ENCODE measurements around the gene NFASC.

The NFASC gene

GRCh38 chr1:205062319-205062718 lies 191.7 kb downstream of the NFASC start:
- no CpG with 5 or more reads among the region's 8 CpGs for WGBS (ENCODE audit: insufficient coverage, insufficient read length)

GRCh38 chr1:205062895-205063294 lies 192.2 kb downstream of the NFASC start:
- H3K4me3 ChIP-seq (ENCODE audit: low read length) = no peak overlapping the region
- H3K36me3 ChIP-seq (ENCODE audit: control insufficient read depth, insufficient read depth, low read length) = no peaks in the 10 kb centered on the region
- peaks cover 6% of the 10 kb centered on the region; the same call in 1 of the 2 replicates for H3K4me1 ChIP-seq (ENCODE audit: control insufficient read depth, insufficient read depth, low read length)
- no peak for DNase-seq (ENCODE audit: low read depth, low spot score)
- no peak overlapping the region for H3K27ac ChIP-seq (ENCODE audit: low read length)
- H3K9me3 ChIP-seq (ENCODE audit: control insufficient read depth, insufficient read depth, low read length) = no peaks in the 10 kb centered on the region
- WGBS (ENCODE audit: insufficient coverage, insufficient read length) = no CpG with 5 or more reads among the region's 3 CpGs
- no peaks in the 10 kb centered on the region for H3K27me3 ChIP-seq (ENCODE audit: control insufficient read depth, insufficient read depth, low read length)

More at GRCh38 chr1:205062319-205062718, 191.7 kb downstream of the NFASC start:
- Histone ChIP-seq H3K36me3 (ENCODE audit: control insufficient read depth, insufficient read depth, low read length) (no peaks in the 10 kb centered on the region), H3K4me1 (ENCODE audit: control insufficient read depth, insufficient read depth, low read length) (peaks cover 6% of the 10 kb centered on the region; the same call in 1 of the 2 replicates), H3K27me3 (ENCODE audit: control insufficient read depth, insufficient read depth, low read length) (no peaks in the 10 kb centered on the region), H3K27ac (ENCODE audit: low read length) (no peak overlapping the region), H3K4me3 (ENCODE audit: low read length) (no peak overlapping the region), H3K9me3 (ENCODE audit: control insufficient read depth, insufficient read depth, low read length) (no peaks in the 10 kb centered on the region)
- DNase-seq (ENCODE audit: low read depth, low spot score) = no peak

- DNase-seq (ENCODE audit: low read depth, low spot score) = no peak
- WGBS (ENCODE audit: insufficient coverage, insufficient read length) = no CpG with 5 or more reads among the region's 11 CpGs
- H3K4me3 ChIP-seq (ENCODE audit: low read length) = no peak overlapping the region
- H3K36me3 ChIP-seq (ENCODE audit: control insufficient read depth, insufficient read depth, low read length) = no peaks in the 10 kb centered on the region
- no peaks in the 10 kb centered on the region for H3K27me3 ChIP-seq (ENCODE audit: control insufficient read depth, insufficient read depth, low read length)
- no peak overlapping the region for H3K27ac ChIP-seq (ENCODE audit: low read length)
- H3K4me1 ChIP-seq (ENCODE audit: control insufficient read depth, insufficient read depth, low read length) = peaks cover 6% of the 10 kb centered on the region; the same call in 1 of the 2 replicates
- no peaks in the 10 kb centered on the region for H3K9me3 ChIP-seq (ENCODE audit: control insufficient read depth, insufficient read depth, low read length)
These were observed 193.6 kb downstream of the NFASC start for GRCh38 chr1:205064301-205064700.

GRCh38 chr1:205064741-205065316 lies 194.2 kb downstream of the NFASC start:
- Histone ChIP-seq H3K4me1 (ENCODE audit: control insufficient read depth, insufficient read depth, low read length) (peaks cover 6% of the 10 kb centered on the region; the same call in 1 of the 2 replicates), H3K4me3 (ENCODE audit: low read length) (no peak overlapping the region), H3K27ac (ENCODE audit: low read length) (no peak overlapping the region), H3K36me3 (ENCODE audit: control insufficient read depth, insufficient read depth, low read length) (no peaks in the 10 kb centered on the region), H3K27me3 (ENCODE audit: control insufficient read depth, insufficient read depth, low read length) (no peaks in the 10 kb centered on the region), H3K9me3 (ENCODE audit: control insufficient read depth, insufficient read depth, low read length) (no peaks in the 10 kb centered on the region)
- WGBS (ENCODE audit: insufficient coverage, insufficient read length) = no CpG with 5 or more reads among the region's 9 CpGs
- no peak for DNase-seq (ENCODE audit: low read depth, low spot score)

GRCh38 chr1:205065666-205066065 lies 195.0 kb downstream of the NFASC start:
- H3K27me3 ChIP-seq (ENCODE audit: control insufficient read depth, insufficient read depth, low read length) = no peaks in the 10 kb centered on the region
- H3K36me3 ChIP-seq (ENCODE audit: control insufficient read depth, insufficient read depth, low read length) = no peaks in the 10 kb centered on the region
- no peak for DNase-seq (ENCODE audit: low read depth, low spot score)
- no peaks in the 10 kb centered on the region for H3K9me3 ChIP-seq (ENCODE audit: control insufficient read depth, insufficient read depth, low read length)
- no peak overlapping the region for H3K4me3 ChIP-seq (ENCODE audit: low read length)
- H3K27ac ChIP-seq (ENCODE audit: low read length) = no peak overlapping the region
- no CpG with 5 or more reads among the region's 14 CpGs for WGBS (ENCODE audit: insufficient coverage, insufficient read length)
- H3K4me1 ChIP-seq (ENCODE audit: control insufficient read depth, insufficient read depth, low read length) = peaks cover 6% of the 10 kb centered on the region; the same call in 1 of the 2 replicates

- WGBS (ENCODE audit: insufficient coverage, insufficient read length) = no CpG with 5 or more reads among the region's 13 CpGs
- peaks cover 6% of the 10 kb centered on the region; the same call in 1 of the 2 replicates for H3K4me1 ChIP-seq (ENCODE audit: control insufficient read depth, insufficient read depth, low read length)
- no peak for DNase-seq (ENCODE audit: low read depth, low spot score)
- no peak overlapping the region for H3K27ac ChIP-seq (ENCODE audit: low read length)
- no peak overlapping the region for H3K4me3 ChIP-seq (ENCODE audit: low read length)
- no peaks in the 10 kb centered on the region for H3K36me3 ChIP-seq (ENCODE audit: control insufficient read depth, insufficient read depth, low read length)
- no peaks in the 10 kb centered on the region for H3K27me3 ChIP-seq (ENCODE audit: control insufficient read depth, insufficient read depth, low read length)
- no peaks in the 10 kb centered on the region for H3K9me3 ChIP-seq (ENCODE audit: control insufficient read depth, insufficient read depth, low read length)
These were observed 195.6 kb downstream of the NFASC start for GRCh38 chr1:205066141-205066818.

- no peak overlapping the region for H3K27ac ChIP-seq (ENCODE audit: low read length)
- DNase-seq (ENCODE audit: low read depth, low spot score) = no peak
- no peak overlapping the region for H3K4me3 ChIP-seq (ENCODE audit: low read length)
- H3K9me3 ChIP-seq (ENCODE audit: control insufficient read depth, insufficient read depth, low read length) = no peaks in the 10 kb centered on the region
- peaks cover 1% of the 10 kb centered on the region; the same call in 1 of the 2 replicates for H3K4me1 ChIP-seq (ENCODE audit: control insufficient read depth, insufficient read depth, low read length)
- H3K36me3 ChIP-seq (ENCODE audit: control insufficient read depth, insufficient read depth, low read length) = no peaks in the 10 kb centered on the region
- no peaks in the 10 kb centered on the region for H3K27me3 ChIP-seq (ENCODE audit: control insufficient read depth, insufficient read depth, low read length)
- WGBS (ENCODE audit: insufficient coverage, insufficient read length) = no CpG with 5 or more reads among the region's 6 CpGs
These were observed 196.4 kb downstream of the NFASC start for GRCh38 chr1:205067031-205067430.

GRCh38 chr1:205068001-205068400 lies 197.3 kb downstream of the NFASC start:
- H3K4me3 ChIP-seq (ENCODE audit: low read length) = no peak overlapping the region
- no peak for DNase-seq (ENCODE audit: low read depth, low spot score)
- H3K4me1 ChIP-seq (ENCODE audit: control insufficient read depth, insufficient read depth, low read length) = 0 out of 2 replicates have a peak, but pooled peaks cover 1% of the 10 kb centered on the region
- no peaks in the 10 kb centered on the region for H3K9me3 ChIP-seq (ENCODE audit: control insufficient read depth, insufficient read depth, low read length)
- H3K36me3 ChIP-seq (ENCODE audit: control insufficient read depth, insufficient read depth, low read length) = no peaks in the 10 kb centered on the region
- H3K27me3 ChIP-seq (ENCODE audit: control insufficient read depth, insufficient read depth, low read length) = no peaks in the 10 kb centered on the region
- no peak overlapping the region for H3K27ac ChIP-seq (ENCODE audit: low read length)
- WGBS (ENCODE audit: insufficient coverage, insufficient read length) = no CpG with 5 or more reads among the region's 4 CpGs

GRCh38 chr1:205068457-205069040 lies 197.9 kb downstream of the NFASC start:
- H3K27me3 ChIP-seq (ENCODE audit: control insufficient read depth, insufficient read depth, low read length) = no peaks in the 10 kb centered on the region
- no peak overlapping the region for H3K27ac ChIP-seq (ENCODE audit: low read length)
- H3K36me3 ChIP-seq (ENCODE audit: control insufficient read depth, insufficient read depth, low read length) = no peaks in the 10 kb centered on the region
- no peak for DNase-seq (ENCODE audit: low read depth, low spot score)
- no peaks in the 10 kb centered on the region for H3K9me3 ChIP-seq (ENCODE audit: control insufficient read depth, insufficient read depth, low read length)
- H3K4me1 ChIP-seq (ENCODE audit: control insufficient read depth, insufficient read depth, low read length) = 0 out of 2 replicates have a peak, but pooled peaks cover 1% of the 10 kb centered on the region
- H3K4me3 ChIP-seq (ENCODE audit: low read length) = no peak overlapping the region
- WGBS (ENCODE audit: insufficient coverage, insufficient read length) = no CpG with 5 or more reads among the region's 2 CpGs

- H3K9me3 ChIP-seq (ENCODE audit: control insufficient read depth, insufficient read depth, low read length) = no peaks in the 10 kb centered on the region
- H3K4me1 ChIP-seq (ENCODE audit: control insufficient read depth, insufficient read depth, low read length) = 0 out of 2 replicates have a peak, but pooled peaks cover 1% of the 10 kb centered on the region
- DNase-seq (ENCODE audit: low read depth, low spot score) = no peak
- no peaks in the 10 kb centered on the region for H3K36me3 ChIP-seq (ENCODE audit: control insufficient read depth, insufficient read depth, low read length)
- WGBS (ENCODE audit: insufficient coverage, insufficient read length) = no CpG with 5 or more reads among the region's 42 CpGs
- H3K27me3 ChIP-seq (ENCODE audit: control insufficient read depth, insufficient read depth, low read length) = no peaks in the 10 kb centered on the region
- H3K27ac ChIP-seq (ENCODE audit: low read length) = no peak overlapping the region
- no peak overlapping the region for H3K4me3 ChIP-seq (ENCODE audit: low read length)
These were observed 198.9 kb downstream of the NFASC start for GRCh38 chr1:205069371-205070125.
